PC-9 (cell line): ENCODE results near the gene PEX11G. TPM values are rescaled to one million over a fixed set of nuclear protein-coding genes. Genes with fewer than 3 reads are reported as not detected.

Experiments
- BruUV-seq: library from RNA; stranded (reverse); fragments of 400-500 nt; replicated peaks from 2 replicates; lab custom pipeline; 2021; lab: Mats Ljungman, UMichigan
- CTCF ChIA-PET: fragments of 300-600 bp; sonication (Branson Sonifier 250); formaldehyde crosslinking; loops from one replicate; lab custom pipeline; 2022; ENCODE audit warnings: antibody characterized with exemption; lab: Charles Lee
- POLR2A ChIA-PET: fragments of 300-600 bp; sonication (Branson Sonifier 250); formaldehyde crosslinking; loops from one replicate; lab custom pipeline; 2022; ENCODE audit warnings: antibody characterized with exemption; ENCODE audit not compliant: unreplicated experiment; lab: Charles Lee
- DNase-seq, 2 experiments: peaks; one replicate each; pipeline versions ENCODE4 v3.0.0 to v3.0.0-alpha.2; 2015 to 2022; ENCODE audit warnings: mixed read lengths in 1 of 2
- H2AFZ ChIP-seq: fragments of 200-600 bp; sonication (generic); 2 replicates; pipeline ENCODE4 v1.8.1; 2017; ENCODE audit warnings: antibody characterized with exemption
- H3F3A ChIP-seq: fragments of 200-600 bp; sonication (generic); 2 replicates; pipeline ENCODE4 v1.8.1; 2017; ENCODE audit warnings: antibody characterized with exemption, mild to moderate bottlenecking, low read depth; ENCODE audit not compliant: insufficient read depth
- H3K27ac ChIP-seq: fragments of 200-600 bp; sonication (generic); 2 replicates; pipeline ENCODE4 v1.6.1; 2016; ENCODE audit warnings: mixed run types
- H3K27me3 ChIP-seq: fragments of 200-600 bp; sonication (generic); 2 replicates; pipeline ENCODE4 v1.6.1; 2016; ENCODE audit warnings: low read depth, mixed run types; ENCODE audit not compliant: insufficient read depth
- H3K36me3 ChIP-seq: fragments of 200-600 bp; sonication (generic); 2 replicates; pipeline ENCODE4 v1.6.1; 2016; ENCODE audit warnings: low read depth, mixed run types
- H3K4me1 ChIP-seq: fragments of 200-600 bp; sonication (generic); replicated peaks from 2 replicates; pipeline ENCODE4 v1.6.1; 2016; ENCODE audit warnings: mixed run types; ENCODE audit not compliant: insufficient read depth
- H3K4me2 ChIP-seq: fragments of 200-600 bp; sonication (generic); 2 replicates; pipeline ENCODE4 v1.6.1; 2017; ENCODE audit warnings: mixed run types
- H3K4me3 ChIP-seq: fragments of 200-600 bp; sonication (generic); 2 replicates; pipeline ENCODE4 v1.6.1; 2016; ENCODE audit warnings: mixed run types
- H3K79me2 ChIP-seq: fragments of 200-600 bp; sonication (generic); 2 replicates; pipeline ENCODE4 v1.6.1; 2017; ENCODE audit warnings: low read depth, mixed run types
- H3K9me2 ChIP-seq: fragments of 200-600 bp; sonication (generic); 2 replicates; pipeline ENCODE4 v1.8.1; 2017; ENCODE audit warnings: mild to moderate bottlenecking; ENCODE audit not compliant: insufficient read depth
- H3K9me3 ChIP-seq: fragments of 200-600 bp; sonication (generic); 2 replicates; pipeline ENCODE4 v1.8.1; 2016; ENCODE audit warnings: low read depth; ENCODE audit not compliant: insufficient read depth
- H4K20me1 ChIP-seq: fragments of 200-600 bp; sonication (generic); 2 replicates; pipeline ENCODE4 v1.8.1; 2017; ENCODE audit not compliant: insufficient read depth
- EZH2 ChIP-seq: fragments of 200-600 bp; sonication (generic); IDR thresholded peaks from 2 replicates; pipeline ENCODE4 v1.8.0; 2017; ENCODE audit warnings: antibody characterized with exemption, low read depth
- intact Hi-C: fragments of 100-400 bp; cut with micrococcal nuclease; formaldehyde crosslinking; loops from one replicate; pipeline ENCODE4 v1.10.0; 2022; ENCODE audit not compliant: unreplicated experiment
- total RNA-seq: library from RNA; stranded (reverse); gene quantifications from 2 replicates; pipeline ENCODE4 v1.2.3, GENCODE V29; 2021
- TF ChIP-seq, protein P1 (sequence below): fragments of 200-600 bp; sonication (generic); conservative IDR thresholded peaks from 2 replicates; pipeline ENCODE4 v1.6.1; 2017; ENCODE audit warnings: mixed run types, antibody characterized with exemption, mild to moderate bottlenecking, moderate library complexity

The PEX11G gene
- total RNA-seq, 1 experiment from 2014 or later: 10.5 TPM

DNA sequence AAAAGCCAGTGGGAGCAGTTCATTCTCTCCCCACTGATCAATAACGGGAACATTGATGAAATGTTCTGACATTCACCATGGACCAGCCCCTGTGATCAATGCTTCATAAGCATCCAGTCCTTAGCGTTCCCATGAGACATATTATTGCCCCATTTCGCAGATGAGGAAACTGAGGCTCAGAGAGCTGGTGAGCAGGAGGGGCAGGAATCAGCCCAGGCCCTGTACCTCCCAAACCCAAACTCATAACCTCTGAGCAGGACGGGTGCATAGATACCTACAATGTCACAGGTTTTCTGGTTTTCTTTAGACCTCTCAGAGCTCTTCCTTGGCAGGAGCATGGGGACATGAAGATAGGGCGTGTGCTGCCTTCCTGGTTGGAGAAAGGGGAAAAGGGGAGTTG lies 35.7 kb upstream of the PEX11G start:
- Histone ChIP-seq H2AFZ (no peak overlapping the region), H4K20me1 (no peaks in the 10 kb centered on the region), H3K9me2 (no peaks in the 10 kb centered on the region), H3K27ac (no peak overlapping the region), H3K79me2 (0 out of 2 replicates have a peak, but pooled peaks cover 7% of the 10 kb centered on the region), H3K27me3 (no peaks in the 10 kb centered on the region), H3K9me3 (no peaks in the 10 kb centered on the region), H3K36me3 (no peaks in the 10 kb centered on the region), H3K4me3 (no peak overlapping the region), H3F3A (peaks cover 22% of the 10 kb centered on the region; the same call in 1 of the 2 replicates), H3K4me2 (no peak overlapping the region), H3K4me1 (peaks cover 16% of the 10 kb centered on the region)
- DNase-seq: no peak
- TF ChIP-seq EZH2: no peak
- TF ChIP-seq, protein P1, sequence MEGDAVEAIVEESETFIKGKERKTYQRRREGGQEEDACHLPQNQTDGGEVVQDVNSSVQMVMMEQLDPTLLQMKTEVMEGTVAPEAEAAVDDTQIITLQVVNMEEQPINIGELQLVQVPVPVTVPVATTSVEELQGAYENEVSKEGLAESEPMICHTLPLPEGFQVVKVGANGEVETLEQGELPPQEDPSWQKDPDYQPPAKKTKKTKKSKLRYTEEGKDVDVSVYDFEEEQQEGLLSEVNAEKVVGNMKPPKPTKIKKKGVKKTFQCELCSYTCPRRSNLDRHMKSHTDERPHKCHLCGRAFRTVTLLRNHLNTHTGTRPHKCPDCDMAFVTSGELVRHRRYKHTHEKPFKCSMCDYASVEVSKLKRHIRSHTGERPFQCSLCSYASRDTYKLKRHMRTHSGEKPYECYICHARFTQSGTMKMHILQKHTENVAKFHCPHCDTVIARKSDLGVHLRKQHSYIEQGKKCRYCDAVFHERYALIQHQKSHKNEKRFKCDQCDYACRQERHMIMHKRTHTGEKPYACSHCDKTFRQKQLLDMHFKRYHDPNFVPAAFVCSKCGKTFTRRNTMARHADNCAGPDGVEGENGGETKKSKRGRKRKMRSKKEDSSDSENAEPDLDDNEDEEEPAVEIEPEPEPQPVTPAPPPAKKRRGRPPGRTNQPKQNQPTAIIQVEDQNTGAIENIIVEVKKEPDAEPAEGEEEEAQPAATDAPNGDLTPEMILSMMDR: no peak
- no TSS peak for BruUV-seq
- intact Hi-C loops: no loop called here
- ChIA-PET CTCF (no interaction called here), POLR2A (no interaction called here)

GRCh38 chr19:7522923-7523667 lies 34.3 kb upstream of the PEX11G start:
- no peak overlapping the region for H3K27ac ChIP-seq
- ChIA-PET CTCF (interaction anchor here (0.6 kb wide), 1 partner anchor 36 kb away, joined by 3 read pairs; no protein-coding TSS in a partner anchor), POLR2A (no interaction called here)
- no peaks in the 10 kb centered on the region for H3K27me3 ChIP-seq
- no peak for DNase-seq
- H3K36me3 ChIP-seq: no peaks in the 10 kb centered on the region
- H3K79me2 ChIP-seq: 0 out of 2 replicates have a peak, but pooled peaks cover 7% of the 10 kb centered on the region
- intact Hi-C loops: loop anchor here (1.0 kb wide), 1 partner anchor 11 kb away; no protein-coding TSS in a partner anchor
- H4K20me1 ChIP-seq: no peaks in the 10 kb centered on the region
- H2AFZ ChIP-seq: peak overlapping the region; percentile 94
- peaks cover 16% of the 10 kb centered on the region for H3K4me1 ChIP-seq
- no peaks in the 10 kb centered on the region for H3K9me2 ChIP-seq
- H3K4me2 ChIP-seq: peak overlapping the region; percentile 99
- TSS peak; percentile 23 for BruUV-seq
- no peak for TF ChIP-seq EZH2
- TF ChIP-seq, protein P1: no peak
- no peaks in the 10 kb centered on the region for H3K9me3 ChIP-seq
- peaks cover 25% of the 10 kb centered on the region; the same call in 1 of the 2 replicates for H3F3A ChIP-seq
- peak overlapping the region; percentile 89 for H3K4me3 ChIP-seq

- no TSS peak for BruUV-seq
- H3K9me2 ChIP-seq: no peaks in the 10 kb centered on the region
- H3K4me2 ChIP-seq: peak within 1 kb of the TSS; percentile 99
- peaks cover 33% of the 10 kb centered on the region; the same call in 1 of the 2 replicates for H3F3A ChIP-seq
- ChIA-PET CTCF (no interaction called here), POLR2A (no interaction called here)
- H3K27me3 ChIP-seq: no peaks in the 10 kb centered on the region
- H3K36me3 ChIP-seq: no peaks in the 10 kb centered on the region
- no peaks in the 10 kb centered on the region for H3K9me3 ChIP-seq
- H3K79me2 ChIP-seq: 0 out of 2 replicates have a peak, but pooled peaks cover 7% of the 10 kb centered on the region
- H4K20me1 ChIP-seq: no peaks in the 10 kb centered on the region
- no peak within 1 kb of the TSS for H3K27ac ChIP-seq
- peak within 1 kb of the TSS; percentile 89 for H3K4me3 ChIP-seq
- DNase-seq: peak; percentile 91 to 98
- TF ChIP-seq, protein P1: no peak
- peak within 1 kb of the TSS; percentile 94 for H2AFZ ChIP-seq
- peaks cover 16% of the 10 kb centered on the region for H3K4me1 ChIP-seq
- intact Hi-C loops: loop anchor here (1.0 kb wide), 1 partner anchor 12 kb away; no protein-coding TSS in a partner anchor
Measured at GRCh38 chr19:7522072-7522922, 33.5 kb upstream of the PEX11G start, which contains the start of gene MCOLN1. Gene MCOLN1 (plus strand): TSS chr19:7522624. CDS start chr19:7522751, 127 bp downstream.
